A549 (cell line): Measurements from ENCODE around the gene SIRPA. TPM values are rescaled to one million over a fixed set of nuclear protein-coding genes. Genes with fewer than 3 reads are reported as not detected.

Experiments used
- ATAC-seq, 2 experiments: fragments of 200-7000 bp in 1 of 2; fragments of >200 bp in 1 of 2; cut with Nextera tagmentation in 1 of 2; cut with Tn5 transposase in 1 of 2; 3 replicates each; pipeline versions ENCODE4 v1.8.0 to v1.9.1; 2018 to 2020; ENCODE audit warnings: mild to moderate bottlenecking in 1 of 2, moderate library complexity in 1 of 2
- CTCF ChIA-PET: fragments of 300-600 bp; sonication (Branson Sonifier 250); formaldehyde crosslinking; extraction: SDS; loops from one replicate; lab custom pipeline; 2021; ENCODE audit warnings: antibody characterized with exemption, inconsistent platforms; lab: Yijun Ruan, JAX
- POLR2A ChIA-PET: fragments of 350-600 bp; formaldehyde crosslinking; extraction: SDS; loops from one replicate; lab custom pipeline; 2021; ENCODE audit warnings: antibody characterized with exemption, inconsistent platforms; lab: Yijun Ruan, JAX
- DNase-seq, 2 experiments: peaks; one replicate each; pipeline versions ENCODE4 v3.0.0 to v3.0.0-alpha.2; 2011 to 2016; ENCODE audit warnings: low read depth in 1 of 2, low spot score in 1 of 2
- FAIRE-seq: peaks from 2 replicates; lab custom pipeline; 2011; peaks lifted over from hg19 to GRCh38; lab: Jason Lieb, UNC
- H3K27ac ChIP-seq, 2 experiments: fragments of >200 bp; sonication (Bioruptor Twin); formaldehyde crosslinking; 3 replicates each; pipeline ENCODE4 v1.5.1; 2016 to 2017
- H3K4me1 ChIP-seq: fragments of >200 bp; sonication (Bioruptor Twin); formaldehyde crosslinking; 3 replicates; pipeline ENCODE4 v1.6.1; 2016
- H3K4me2 ChIP-seq: fragments of >200 bp; sonication (Bioruptor Twin); formaldehyde crosslinking; 3 replicates; pipeline ENCODE4 v1.6.1; 2016
- H3K4me3 ChIP-seq: fragments of >200 bp; sonication (Bioruptor Twin); formaldehyde crosslinking; 3 replicates; pipeline ENCODE4 v1.5.1; 2016
- H3K9me3 ChIP-seq: fragments of >200 bp; sonication (Bioruptor Twin); formaldehyde crosslinking; 3 replicates; pipeline ENCODE4 v1.6.1; 2016
- ATOH8 ChIP-seq: fragments of 250-450 bp; sonication (Bioruptor Pico); IDR thresholded peaks from 2 replicates; pipeline ENCODE4 v1.5.0; 2020; ENCODE audit warnings: low read depth, mild to moderate bottlenecking, moderate library complexity
- BHLHE40 ChIP-seq: IDR thresholded peaks from 2 replicates; pipeline ENCODE4 v1.6.1; 2012; ENCODE audit warnings: low read depth, low read length, inconsistent platforms
- CEBPB ChIP-seq, 2 experiments: fragments of >200 bp in 1 of 2; sonication (Bioruptor Twin) in 1 of 2; formaldehyde crosslinking in 1 of 2; IDR thresholded peaks; 2 replicates each; pipeline ENCODE4 v1.6.1; 2012 to 2016
- EHMT2 ChIP-seq: fragments of 200-600 bp; sonication (generic); IDR thresholded peaks from 2 replicates; pipeline ENCODE4 v1.6.1; 2016; ENCODE audit warnings: antibody characterized with exemption, low read depth, mild to moderate bottlenecking, moderate library complexity
- ELK1 ChIP-seq: fragments of 150-350 bp; IDR thresholded peaks from 2 replicates; pipeline ENCODE4 v1.6.1; 2014; ENCODE audit warnings: low read depth, mild to moderate bottlenecking, low read length
- ESRRA ChIP-seq: fragments of 150-350 bp; IDR thresholded peaks from 2 replicates; pipeline ENCODE4 v1.6.1; 2014; ENCODE audit warnings: mild to moderate bottlenecking, low read length, borderline replicate concordance
- FOSB ChIP-seq: fragments of 250-450 bp; sonication (Bioruptor Pico); IDR thresholded peaks from 2 replicates; pipeline ENCODE4 v1.5.0; 2020; ENCODE audit warnings: mild to moderate bottlenecking, moderate library complexity
- FOSL2 ChIP-seq, 2 experiments: fragments of 450-650 bp in 1 of 2; fragments of >200 bp in 1 of 2; sonication (Bioruptor Twin) in 1 of 2; formaldehyde crosslinking; IDR thresholded peaks; 2 replicates each; pipeline versions ENCODE4 v1.5.0 to v1.6.1; 2016 to 2020; ENCODE audit warnings: mild to moderate bottlenecking in 1 of 2, moderate library complexity in 1 of 2
- FOXS1 ChIP-seq: fragments of 250-450 bp; sonication (Bioruptor Pico); IDR thresholded peaks from 2 replicates; pipeline ENCODE4 v1.5.0; 2020; ENCODE audit warnings: mild to moderate bottlenecking, moderate library complexity
- HDAC2 ChIP-seq: fragments of 200-600 bp; sonication (generic); IDR thresholded peaks from 2 replicates; pipeline ENCODE4 v1.6.1; 2016
- HEYL ChIP-seq: fragments of 250-450 bp; sonication (Bioruptor Pico); IDR thresholded peaks from 2 replicates; pipeline ENCODE4 v1.8.0; 2021; ENCODE audit warnings: mild to moderate bottlenecking, moderate library complexity
- JUN ChIP-seq, 2 experiments: fragments of >200 bp; sonication (Bioruptor Twin); formaldehyde crosslinking; IDR thresholded peaks; 2 replicates in 1 of 2; 3 replicates in 1 of 2; pipeline ENCODE4 v1.6.1; 2016 to 2017
- MAZ ChIP-seq: fragments of 150-350 bp; IDR thresholded peaks from 2 replicates; pipeline ENCODE4 v1.6.1; 2014; ENCODE audit warnings: antibody characterized with exemption, low read depth, low read length, borderline replicate concordance
- NFE2L2 ChIP-seq: fragments of 150-350 bp; conservative IDR thresholded peaks from 2 replicates; pipeline ENCODE4 v1.6.1; 2014; ENCODE audit warnings: low read length
- NPAS2 ChIP-seq: fragments of 250-450 bp; sonication (Bioruptor Pico); IDR thresholded peaks from 2 replicates; pipeline ENCODE4 v1.8.0; 2022; ENCODE audit warnings: mild to moderate bottlenecking, moderate library complexity, borderline replicate concordance
- PHF8 ChIP-seq: fragments of 200-600 bp; sonication (generic); IDR thresholded peaks from 2 replicates; pipeline ENCODE4 v1.6.1; 2016; ENCODE audit warnings: low read depth, mild to moderate bottlenecking, antibody characterized with exemption, moderate library complexity, borderline replicate concordance
- REST ChIP-seq: fragments of 200-600 bp; sonication (generic); IDR thresholded peaks from 2 replicates; pipeline ENCODE4 v1.6.1; 2016; ENCODE audit warnings: antibody characterized with exemption, mild to moderate bottlenecking, moderate library complexity
- TP53 ChIP-seq: fragments of 250-450 bp; sonication (Bioruptor Pico); IDR thresholded peaks from 2 replicates; pipeline ENCODE4 v1.5.0; 2021; ENCODE audit warnings: mild to moderate bottlenecking, moderate library complexity
- ZFP36 ChIP-seq: fragments of 450-650 bp; IDR thresholded peaks from 2 replicates; pipeline ENCODE4 v1.6.1; 2014; ENCODE audit warnings: borderline replicate concordance; ENCODE audit not compliant: partially characterized antibody
- ZNF302 ChIP-seq: fragments of 250-450 bp; sonication (Bioruptor Pico); IDR thresholded peaks from 2 replicates; pipeline ENCODE4 v1.9.0; 2021; ENCODE audit warnings: inconsistent platforms, mild to moderate bottlenecking, moderate library complexity
- WGBS: methylation state at CpG from one replicate; pipeline ENCODE4 v1.1.6; 2017; ENCODE audit errors: missing lambda C conversion rate; 5-methylcytosine and 5-hydroxymethylcytosine counted together
- polyA plus RNA-seq, 4 experiments: library from polyadenylated mRNA; depleted of rRNA in 3 of 4; stranded (reverse); fragments of >200 nt; fragmentation: RNase III in 1 of 4; extraction: RNeasy Plus Mini Kit Qiagen cat#74134 plus additional on column Dnase treatment in 1 of 4; gene quantifications; 2 replicates in 3 of 4; 3 replicates in 1 of 4; pipeline ENCODE4 v1.2.3, GENCODE V29; 2011 to 2017
- TF ChIP-seq, protein P1 (sequence below): IDR thresholded peaks from 2 replicates; pipeline ENCODE4 v1.6.1; 2012
- TF ChIP-seq, protein P2 (sequence below): fragments of 250-450 bp; sonication (Bioruptor Pico); IDR thresholded peaks from 2 replicates; pipeline ENCODE4 v1.5.0; 2021; ENCODE audit warnings: mild to moderate bottlenecking, moderate library complexity, borderline replicate concordance
- TF ChIP-seq, protein P3 (sequence below): fragments of 450-650 bp; IDR thresholded peaks from 2 replicates; pipeline ENCODE4 v1.6.1; 2014; ENCODE audit warnings: antibody characterized with exemption

Gene SIRPA
- polyA plus RNA-seq, 2 of the 4 experiments (the other 2 are of a cell fraction) = 12.8 to 21.6 TPM

DNA sequence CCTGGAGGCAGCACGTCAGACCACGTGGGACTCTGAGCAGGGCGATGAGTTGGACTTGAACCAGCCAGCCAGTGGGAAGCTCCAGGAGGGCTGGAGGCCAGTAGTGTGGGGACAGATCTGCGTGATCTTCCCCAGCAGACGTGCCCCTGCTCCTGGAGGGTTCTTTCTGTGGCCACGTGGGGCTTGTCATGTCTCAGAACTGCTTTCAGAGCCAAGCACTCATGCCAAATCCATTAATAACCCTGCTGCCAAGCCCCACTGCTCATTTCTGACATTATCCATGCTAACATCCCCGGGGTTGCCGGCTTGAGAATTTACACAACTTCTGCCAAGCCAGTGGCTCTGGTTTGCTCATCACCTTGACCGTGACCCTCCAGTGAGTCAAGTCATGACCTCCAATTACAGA, 38.3 kb downstream of the SIRPA start (continued):
- TF ChIP-seq REST = no peak
- TF ChIP-seq ESRRA = no peak
- no peak for TF ChIP-seq NPAS2 (CRISPR knock-in tag)
- TF ChIP-seq ZFP36 = no peak

- no peak for DNase-seq
- WGBS = 94% methylated on average over 1 of the region's 1 CpG
- H3K4me2 ChIP-seq = peak overlapping the region; percentile 15
- no peaks in the 10 kb centered on the region for H3K9me3 ChIP-seq
- CTCF ChIA-PET = interaction anchor here (1.2 to 1.4 kb wide), 3 partner anchors 17 to 132 kb away, joined by 3 to 6 read pairs (median 4); no protein-coding TSS in a partner anchor
- no peak for TF ChIP-seq ATOH8 (CRISPR knock-in tag)
- no peak for TF ChIP-seq FOSB (CRISPR knock-in tag)
- TF ChIP-seq, protein P1, sequence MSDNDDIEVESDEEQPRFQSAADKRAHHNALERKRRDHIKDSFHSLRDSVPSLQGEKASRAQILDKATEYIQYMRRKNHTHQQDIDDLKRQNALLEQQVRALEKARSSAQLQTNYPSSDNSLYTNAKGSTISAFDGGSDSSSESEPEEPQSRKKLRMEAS = no peak
- TF ChIP-seq CEBPB (IDR thresholded peaks at IDR 0.05) = no peak
- TF ChIP-seq FOXS1 (CRISPR knock-in tag) = no peak
- TF ChIP-seq JUN (IDR thresholded peaks at IDR 0.05) = no peak
- TF ChIP-seq NFE2L2 = no peak
- no peak for TF ChIP-seq EHMT2
- TF ChIP-seq PHF8 = no peak
- no peak for TF ChIP-seq ZNF302 (CRISPR knock-in tag)
- TF ChIP-seq HDAC2 = no peak
- no peak for TF ChIP-seq HEYL (CRISPR knock-in tag)
- TF ChIP-seq ELK1 = no peak
- TF ChIP-seq, protein P2, sequence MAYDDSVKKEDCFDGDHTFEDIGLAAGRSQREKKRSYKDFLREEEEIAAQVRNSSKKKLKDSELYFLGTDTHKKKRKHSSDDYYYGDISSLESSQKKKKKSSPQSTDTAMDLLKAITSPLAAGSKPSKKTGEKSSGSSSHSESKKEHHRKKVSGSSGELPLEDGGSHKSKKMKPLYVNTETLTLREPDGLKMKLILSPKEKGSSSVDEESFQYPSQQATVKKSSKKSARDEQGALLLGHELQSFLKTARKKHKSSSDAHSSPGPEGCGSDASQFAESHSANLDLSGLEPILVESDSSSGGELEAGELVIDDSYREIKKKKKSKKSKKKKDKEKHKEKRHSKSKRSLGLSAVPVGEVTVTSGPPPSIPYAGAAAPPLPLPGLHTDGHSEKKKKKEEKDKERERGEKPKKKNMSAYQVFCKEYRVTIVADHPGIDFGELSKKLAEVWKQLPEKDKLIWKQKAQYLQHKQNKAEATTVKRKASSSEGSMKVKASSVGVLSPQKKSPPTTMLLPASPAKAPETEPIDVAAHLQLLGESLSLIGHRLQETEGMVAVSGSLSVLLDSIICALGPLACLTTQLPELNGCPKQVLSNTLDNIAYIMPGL (CRISPR knock-in tag) = no peak
- TF ChIP-seq, protein P3, sequence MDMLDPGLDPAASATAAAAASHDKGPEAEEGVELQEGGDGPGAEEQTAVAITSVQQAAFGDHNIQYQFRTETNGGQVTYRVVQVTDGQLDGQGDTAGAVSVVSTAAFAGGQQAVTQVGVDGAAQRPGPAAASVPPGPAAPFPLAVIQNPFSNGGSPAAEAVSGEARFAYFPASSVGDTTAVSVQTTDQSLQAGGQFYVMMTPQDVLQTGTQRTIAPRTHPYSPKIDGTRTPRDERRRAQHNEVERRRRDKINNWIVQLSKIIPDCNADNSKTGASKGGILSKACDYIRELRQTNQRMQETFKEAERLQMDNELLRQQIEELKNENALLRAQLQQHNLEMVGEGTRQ = no peak
- TF ChIP-seq BHLHE40 = no peak
- no peak for TF ChIP-seq MAZ
- TF ChIP-seq FOSL2 (IDR thresholded peaks at IDR 0.05) = no peak
- no peak for TF ChIP-seq FOSL2 (CRISPR knock-in tag; IDR thresholded peaks at IDR 0.05)
- no peak for TF ChIP-seq TP53 (CRISPR knock-in tag)
- TF ChIP-seq, all 56 proteins: peak for 0
- ATAC-seq (no peak), FAIRE-seq (no peak)
- no peak overlapping the region for H3K27ac ChIP-seq
- H3K4me3 ChIP-seq = no peak overlapping the region
- POLR2A ChIA-PET = no interaction called here
- peaks cover 12% of the 10 kb centered on the region for H3K4me1 ChIP-seq
Observed at GRCh38 chr20:1934156-1934555, 38.9 kb downstream of the SIRPA start.
